Thyroid gland (tissue), 4 donors: Measurements from ENCODE around the gene ANGPT4.

Source experiments
- POLR2A ChIP-seq, 2 donors: fragments of 450-650 bp; IDR thresholded peaks; one replicate each; pipeline ENCODE4 v1.6.1; 2017; ENCODE audit warnings: antibody characterized with exemption in 2 of 2, mild to moderate bottlenecking in 2 of 2, moderate library complexity in 1 of 2
- TF ChIP-seq, protein P1 (sequence below), 6 experiments: fragments of 200-600 bp in 3 of 6; fragments of 450-650 bp in 3 of 6; sonication (generic) in 3 of 6; IDR thresholded peaks; one replicate each; pipeline ENCODE4 v1.5.1; 2016 to 2019; ENCODE audit warnings: antibody characterized with exemption in 6 of 6, mild to moderate bottlenecking in 2 of 6, inconsistent platforms in 1 of 6, moderate library complexity in 1 of 6

DNA sequence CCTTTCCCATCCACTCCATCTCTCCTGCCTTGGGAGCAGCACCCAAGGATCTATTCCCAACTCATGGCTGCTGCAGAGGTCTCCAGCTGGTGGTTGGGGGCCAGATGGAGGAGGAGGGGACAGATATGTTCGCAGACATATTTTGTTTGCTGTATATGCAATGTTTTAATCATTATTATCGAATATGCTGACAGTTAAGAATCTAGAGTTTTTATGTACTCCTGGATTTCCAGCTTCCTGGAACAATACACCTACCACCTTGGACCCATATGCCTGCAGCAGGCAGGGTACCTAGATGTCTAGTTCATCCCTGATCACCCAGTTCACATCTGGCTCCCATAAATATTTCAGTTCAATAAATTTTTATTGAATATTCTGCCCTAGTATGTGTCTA is 73.6 kb downstream of the ANGPT4 start:
- TF ChIP-seq, protein P1, sequence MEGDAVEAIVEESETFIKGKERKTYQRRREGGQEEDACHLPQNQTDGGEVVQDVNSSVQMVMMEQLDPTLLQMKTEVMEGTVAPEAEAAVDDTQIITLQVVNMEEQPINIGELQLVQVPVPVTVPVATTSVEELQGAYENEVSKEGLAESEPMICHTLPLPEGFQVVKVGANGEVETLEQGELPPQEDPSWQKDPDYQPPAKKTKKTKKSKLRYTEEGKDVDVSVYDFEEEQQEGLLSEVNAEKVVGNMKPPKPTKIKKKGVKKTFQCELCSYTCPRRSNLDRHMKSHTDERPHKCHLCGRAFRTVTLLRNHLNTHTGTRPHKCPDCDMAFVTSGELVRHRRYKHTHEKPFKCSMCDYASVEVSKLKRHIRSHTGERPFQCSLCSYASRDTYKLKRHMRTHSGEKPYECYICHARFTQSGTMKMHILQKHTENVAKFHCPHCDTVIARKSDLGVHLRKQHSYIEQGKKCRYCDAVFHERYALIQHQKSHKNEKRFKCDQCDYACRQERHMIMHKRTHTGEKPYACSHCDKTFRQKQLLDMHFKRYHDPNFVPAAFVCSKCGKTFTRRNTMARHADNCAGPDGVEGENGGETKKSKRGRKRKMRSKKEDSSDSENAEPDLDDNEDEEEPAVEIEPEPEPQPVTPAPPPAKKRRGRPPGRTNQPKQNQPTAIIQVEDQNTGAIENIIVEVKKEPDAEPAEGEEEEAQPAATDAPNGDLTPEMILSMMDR (IDR thresholded peaks at IDR 0.05): no peak
- TF ChIP-seq POLR2A (IDR thresholded peaks at IDR 0.05): no peak
